Measurements from ENCODE around the gene SLC16A10.

DNA sequence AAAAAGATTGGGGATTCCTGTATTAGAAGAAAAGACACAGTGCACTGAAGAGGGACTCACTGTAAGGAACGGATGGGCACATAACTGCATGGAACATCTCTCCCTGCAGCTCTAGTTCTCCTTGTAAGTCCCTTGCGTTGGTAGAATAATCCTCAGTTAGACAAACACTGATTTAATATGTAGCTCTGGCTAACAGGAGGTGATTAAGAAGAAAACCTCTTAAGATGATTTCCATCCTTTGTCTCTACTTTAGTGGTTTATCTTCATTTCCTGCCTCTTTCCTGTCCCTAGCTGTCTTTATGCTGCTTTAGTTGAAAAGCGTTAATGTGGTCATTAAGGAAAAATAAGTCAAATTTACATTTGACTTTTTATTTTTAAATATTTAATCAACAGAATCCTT is 86.6 kb downstream of the SLC16A10 start:
- TF ChIP-seq, protein P1, sequence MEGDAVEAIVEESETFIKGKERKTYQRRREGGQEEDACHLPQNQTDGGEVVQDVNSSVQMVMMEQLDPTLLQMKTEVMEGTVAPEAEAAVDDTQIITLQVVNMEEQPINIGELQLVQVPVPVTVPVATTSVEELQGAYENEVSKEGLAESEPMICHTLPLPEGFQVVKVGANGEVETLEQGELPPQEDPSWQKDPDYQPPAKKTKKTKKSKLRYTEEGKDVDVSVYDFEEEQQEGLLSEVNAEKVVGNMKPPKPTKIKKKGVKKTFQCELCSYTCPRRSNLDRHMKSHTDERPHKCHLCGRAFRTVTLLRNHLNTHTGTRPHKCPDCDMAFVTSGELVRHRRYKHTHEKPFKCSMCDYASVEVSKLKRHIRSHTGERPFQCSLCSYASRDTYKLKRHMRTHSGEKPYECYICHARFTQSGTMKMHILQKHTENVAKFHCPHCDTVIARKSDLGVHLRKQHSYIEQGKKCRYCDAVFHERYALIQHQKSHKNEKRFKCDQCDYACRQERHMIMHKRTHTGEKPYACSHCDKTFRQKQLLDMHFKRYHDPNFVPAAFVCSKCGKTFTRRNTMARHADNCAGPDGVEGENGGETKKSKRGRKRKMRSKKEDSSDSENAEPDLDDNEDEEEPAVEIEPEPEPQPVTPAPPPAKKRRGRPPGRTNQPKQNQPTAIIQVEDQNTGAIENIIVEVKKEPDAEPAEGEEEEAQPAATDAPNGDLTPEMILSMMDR (IDR thresholded peaks at IDR 0.05), result no peak
- TF ChIP-seq EZH2phosphoT487 (IDR thresholded peaks at IDR 0.05), result no peak
